PC-3 (cell line): ENCODE results near the gene KIAA1549. TPM values are rescaled to one million over a fixed set of nuclear protein-coding genes. Genes with fewer than 3 reads are reported as not detected.
A peak's percentile ranks its signal among the peaks of the same experiment; 100 is the strongest.

ENCODE experiments used
- ATAC-seq: fragments of 200-7000 bp; cut with Tn5 transposase; 2 replicates; pipeline ENCODE4 v1.9.1; 2020; ENCODE audit warnings: mild to moderate bottlenecking, moderate library complexity
- BruUV-seq: library from RNA; stranded (reverse); fragments of 400-500 nt; replicated peaks from 2 replicates; lab custom pipeline; 2021; lab: Mats Ljungman, UMichigan
- CTCF ChIA-PET: fragments of 300-600 bp; sonication (Branson Sonifier 250); formaldehyde crosslinking; loops from one replicate; lab custom pipeline; 2022; ENCODE audit warnings: antibody characterized with exemption; lab: Charles Lee
- POLR2A ChIA-PET: fragments of 300-600 bp; sonication (Branson Sonifier 250); formaldehyde crosslinking; loops from one replicate; lab custom pipeline; 2022; ENCODE audit warnings: antibody characterized with exemption; ENCODE audit not compliant: unreplicated experiment; lab: Charles Lee
- DNase-seq: peaks from one replicate; pipeline ENCODE4 v3.0.0-alpha.2; 2015
- H2AFZ ChIP-seq: fragments of 300-600 bp; sonication (generic); 2 replicates; pipeline ENCODE4 v1.6.0; 2016; ENCODE audit warnings: antibody characterized with exemption, low read length
- H3F3A ChIP-seq: fragments of 300-600 bp; sonication (generic); one replicate; pipeline ENCODE4 v1.6.0; 2017; ENCODE audit warnings: antibody characterized with exemption, low read length, control low read depth, mild to moderate bottlenecking; ENCODE audit not compliant: unreplicated experiment
- H3K27ac ChIP-seq: fragments of 300-600 bp; sonication (generic); 2 replicates; pipeline ENCODE4 v1.5.1; 2016; ENCODE audit warnings: mild to moderate bottlenecking, low read length
- H3K27me3 ChIP-seq: fragments of 300-600 bp; sonication (generic); 2 replicates; pipeline ENCODE4 v1.6.1; 2016; ENCODE audit warnings: low read length, mixed read lengths
- H3K36me3 ChIP-seq: fragments of 300-600 bp; sonication (generic); 2 replicates; pipeline ENCODE4 v1.6.1; 2016; ENCODE audit warnings: low read depth, mixed run types, low read length, mixed read lengths
- H3K4me1 ChIP-seq: fragments of 300-600 bp; sonication (generic); 2 replicates; pipeline ENCODE4 v1.5.1; 2016; ENCODE audit warnings: low read length; ENCODE audit not compliant: insufficient read depth
- H3K4me2 ChIP-seq: fragments of 300-600 bp; sonication (generic); 2 replicates; pipeline ENCODE4 v1.6.0; 2016; ENCODE audit warnings: low read length
- H3K4me3 ChIP-seq: fragments of 300-600 bp; sonication (generic); 2 replicates; pipeline ENCODE4 v1.5.1; 2016; ENCODE audit warnings: mild to moderate bottlenecking, low read length, mixed read lengths
- H3K79me2 ChIP-seq: fragments of 300-600 bp; sonication (generic); 2 replicates; pipeline ENCODE4 v1.6.1; 2017; ENCODE audit warnings: low read length, mixed read lengths
- H3K9ac ChIP-seq: fragments of 300-600 bp; sonication (generic); 2 replicates; pipeline ENCODE4 v1.6.0; 2016; ENCODE audit warnings: mild to moderate bottlenecking, low read length
- H3K9me2 ChIP-seq: fragments of 300-600 bp; sonication (generic); replicated peaks from 2 replicates; pipeline ENCODE4 v1.6.1; 2016; ENCODE audit warnings: mixed run types, low read length, mixed read lengths
- H3K9me3 ChIP-seq: fragments of 300-600 bp; sonication (generic); 2 replicates; pipeline ENCODE4 v1.6.1; 2016; ENCODE audit warnings: low read length, mixed read lengths
- H4K20me1 ChIP-seq: fragments of 300-600 bp; sonication (generic); 2 replicates; pipeline ENCODE4 v1.6.1; 2016; ENCODE audit warnings: low read length, mixed read lengths
- EZH2 ChIP-seq: fragments of 300-600 bp; sonication (generic); IDR thresholded peaks from one replicate; pipeline ENCODE4 v1.6.1; 2017; ENCODE audit warnings: antibody characterized with exemption, mild to moderate bottlenecking, low read length; ENCODE audit not compliant: unreplicated experiment
- EZH2phosphoT487 ChIP-seq: fragments of 300-600 bp; sonication (generic); IDR thresholded peaks from 2 replicates; pipeline ENCODE4 v1.6.1; 2018; ENCODE audit warnings: mild to moderate bottlenecking, antibody characterized with exemption, low read length, borderline replicate concordance
- intact Hi-C: fragments of 100-400 bp; cut with micrococcal nuclease; formaldehyde crosslinking; loops from 2 replicates; pipeline ENCODE4 v1.9.0; 2023
- total RNA-seq: library from RNA; depleted of rRNA; stranded (reverse); fragments of >200 nt; gene quantifications from 2 replicates; pipeline ENCODE4 v1.2.3, GENCODE V29; 2014
- TF ChIP-seq, protein P1 (sequence below): fragments of 300-600 bp; sonication (generic); conservative IDR thresholded peaks from 2 replicates; pipeline ENCODE4 v1.5.1; 2017; ENCODE audit warnings: antibody characterized with exemption, low read depth, mild to moderate bottlenecking, low read length

Gene KIAA1549
- total RNA-seq, 1 experiment from 2014 or later = 8.2 TPM

DNA sequence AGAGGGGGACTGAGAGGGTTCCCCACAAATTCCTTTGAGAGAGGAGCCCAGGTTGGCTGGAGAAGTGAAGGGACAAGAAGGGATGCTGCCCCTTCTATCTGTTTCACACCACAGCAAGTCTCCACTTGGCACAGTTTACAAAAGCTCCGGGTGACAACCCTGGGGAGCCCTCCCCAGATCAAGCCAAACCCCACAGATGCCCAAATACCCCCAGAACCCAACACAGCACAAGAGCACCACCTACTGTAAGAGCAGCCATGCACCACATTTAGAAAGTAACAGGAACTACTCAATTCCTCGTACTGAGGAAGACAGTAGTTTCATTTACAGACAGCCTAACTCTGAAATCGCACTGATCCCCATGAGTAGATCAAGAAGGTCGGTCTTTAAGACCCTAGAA, 115.3 kb downstream of the KIAA1549 start:
- H3K27ac ChIP-seq = peak overlapping the region; percentile 93
- intact Hi-C loops = loop anchor here (2.0 kb wide), 1 partner anchor 109 kb away; no protein-coding TSS in a partner anchor
- no TSS peak for BruUV-seq
- ChIA-PET CTCF (no interaction called here), POLR2A (no interaction called here)
- no peak for TF ChIP-seq EZH2phosphoT487
- TF ChIP-seq, protein P1, sequence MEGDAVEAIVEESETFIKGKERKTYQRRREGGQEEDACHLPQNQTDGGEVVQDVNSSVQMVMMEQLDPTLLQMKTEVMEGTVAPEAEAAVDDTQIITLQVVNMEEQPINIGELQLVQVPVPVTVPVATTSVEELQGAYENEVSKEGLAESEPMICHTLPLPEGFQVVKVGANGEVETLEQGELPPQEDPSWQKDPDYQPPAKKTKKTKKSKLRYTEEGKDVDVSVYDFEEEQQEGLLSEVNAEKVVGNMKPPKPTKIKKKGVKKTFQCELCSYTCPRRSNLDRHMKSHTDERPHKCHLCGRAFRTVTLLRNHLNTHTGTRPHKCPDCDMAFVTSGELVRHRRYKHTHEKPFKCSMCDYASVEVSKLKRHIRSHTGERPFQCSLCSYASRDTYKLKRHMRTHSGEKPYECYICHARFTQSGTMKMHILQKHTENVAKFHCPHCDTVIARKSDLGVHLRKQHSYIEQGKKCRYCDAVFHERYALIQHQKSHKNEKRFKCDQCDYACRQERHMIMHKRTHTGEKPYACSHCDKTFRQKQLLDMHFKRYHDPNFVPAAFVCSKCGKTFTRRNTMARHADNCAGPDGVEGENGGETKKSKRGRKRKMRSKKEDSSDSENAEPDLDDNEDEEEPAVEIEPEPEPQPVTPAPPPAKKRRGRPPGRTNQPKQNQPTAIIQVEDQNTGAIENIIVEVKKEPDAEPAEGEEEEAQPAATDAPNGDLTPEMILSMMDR = peak; percentile 73
- H3K9ac ChIP-seq = 0 out of 2 replicates have a peak overlapping the region, but pooled peaks have one; percentile 56
- H4K20me1 ChIP-seq = no peaks in the 10 kb centered on the region
- H3K9me3 ChIP-seq = no peaks in the 10 kb centered on the region
- H3K9me2 ChIP-seq = no peaks in the 10 kb centered on the region
- H3K36me3 ChIP-seq = peaks cover 25% of the 10 kb centered on the region
- H3K4me1 ChIP-seq = peaks cover 18% of the 10 kb centered on the region
- no peaks in the 10 kb centered on the region for H3K27me3 ChIP-seq
- H2AFZ ChIP-seq = no peak overlapping the region
- 0 out of 2 replicates have a peak, but pooled peaks have one; percentile 10 for ATAC-seq
- H3F3A ChIP-seq = peaks cover 4% of the 10 kb centered on the region
- no peak overlapping the region for H3K4me2 ChIP-seq
- no peaks in the 10 kb centered on the region for H3K79me2 ChIP-seq
- peak; percentile 33 for DNase-seq
- no peak overlapping the region for H3K4me3 ChIP-seq

DNA sequence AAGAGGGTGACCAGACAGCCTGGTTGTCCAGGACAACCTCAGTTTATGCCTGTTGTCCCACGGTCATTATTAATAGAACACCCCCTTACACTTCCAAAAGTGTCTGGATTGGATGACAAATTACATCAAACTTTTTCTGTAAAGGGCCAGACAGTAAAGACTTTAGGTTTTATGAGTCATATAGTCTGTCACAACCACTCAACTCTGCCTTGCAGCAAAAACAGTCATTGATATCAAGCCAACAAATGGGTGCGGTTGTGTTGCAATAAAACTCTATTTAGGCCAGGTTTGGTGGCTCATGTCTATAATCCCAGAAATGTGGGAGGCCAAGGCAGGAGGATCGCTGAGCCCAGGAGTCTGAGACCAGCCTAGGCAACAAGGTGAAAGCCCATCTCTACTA, 116.5 kb downstream of the KIAA1549 start:
- Histone ChIP-seq H3K9me3 (no peaks in the 10 kb centered on the region), H3K9me2 (no peaks in the 10 kb centered on the region), H3K27ac (peak overlapping the region; percentile 93), H3F3A (peaks cover 4% of the 10 kb centered on the region), H3K4me1 (peaks cover 18% of the 10 kb centered on the region), H4K20me1 (no peaks in the 10 kb centered on the region), H3K4me3 (no peak overlapping the region), H3K9ac (peak overlapping the region; percentile 56), H3K79me2 (no peaks in the 10 kb centered on the region), H2AFZ (no peak overlapping the region), H3K27me3 (no peaks in the 10 kb centered on the region), H3K36me3 (peaks cover 29% of the 10 kb centered on the region), H3K4me2 (peak overlapping the region; percentile 54)
- POLR2A ChIA-PET = interaction anchor here (0.6 kb wide), 1 partner anchor 934 kb away, joined by 3 read pairs; no protein-coding TSS in a partner anchor
- CTCF ChIA-PET = interaction anchor here (0.7 kb wide), 1 partner anchor 112 kb away, joined by 3 read pairs; no protein-coding TSS in a partner anchor
- intact Hi-C loops = loop anchor here (2.0 kb wide), 1 partner anchor 108 kb away; no protein-coding TSS in a partner anchor
- ATAC-seq (peak; percentile 90), DNase-seq (peak; percentile 94)
- TF ChIP-seq, protein P1 = no peak
- TF ChIP-seq EZH2 = no peak
- no peak for TF ChIP-seq EZH2phosphoT487
- BruUV-seq = no TSS peak

DNA sequence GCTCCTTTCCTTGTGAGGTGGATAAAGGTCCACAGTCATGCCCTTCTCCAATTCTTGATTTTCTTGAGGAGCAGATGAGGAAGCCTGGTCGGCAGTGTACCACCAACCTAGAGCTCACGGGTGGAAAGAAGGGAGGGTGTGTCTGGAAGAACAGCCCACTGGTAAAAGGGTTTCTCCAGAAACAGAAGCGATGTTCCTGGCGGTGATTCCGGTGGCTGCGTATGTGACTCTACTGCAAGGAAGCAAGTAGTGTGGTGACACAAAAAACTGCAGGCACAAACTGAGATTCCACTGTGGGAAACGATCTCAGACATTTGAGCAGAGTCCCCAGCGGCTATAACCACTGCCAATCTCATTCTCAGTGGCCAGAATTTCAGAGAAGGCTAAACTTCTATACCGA, 117.3 kb downstream of the KIAA1549 start:
- Histone ChIP-seq H3K27me3 (no peaks in the 10 kb centered on the region), H3K9me3 (no peaks in the 10 kb centered on the region), H3K4me3 (no peak overlapping the region), H3K4me2 (peak overlapping the region; percentile 54), H2AFZ (no peak overlapping the region), H3K4me1 (peaks cover 18% of the 10 kb centered on the region), H4K20me1 (no peaks in the 10 kb centered on the region), H3K79me2 (no peaks in the 10 kb centered on the region), H3K9me2 (no peaks in the 10 kb centered on the region), H3F3A (peaks cover 4% of the 10 kb centered on the region), H3K36me3 (peaks cover 36% of the 10 kb centered on the region), H3K27ac (peak overlapping the region; percentile 93), H3K9ac (peak overlapping the region; percentile 54)
- TF ChIP-seq EZH2 = no peak
- TF ChIP-seq EZH2phosphoT487 = no peak
- TF ChIP-seq, protein P1 = no peak
- CTCF ChIA-PET = no interaction called here
- DNase-seq = no peak
- no TSS peak for BruUV-seq
- no peak for ATAC-seq
- POLR2A ChIA-PET = no interaction called here
- intact Hi-C loops = loop anchor here (2.0 kb wide), 1 partner anchor 107 kb away; no protein-coding TSS in a partner anchor
